ENCODE measurements around the gene NPTX2. TPM values are rescaled to one million over a fixed set of nuclear protein-coding genes. Genes with fewer than 3 reads are reported as not detected.
"Not testable (repeated sequence)": the region's sequence is repeated elsewhere in the genome, so short reads cannot be mapped to it uniquely, and the experiment has no call there.

The NPTX2 gene
- 32.0 and 116 TPM in 2 replicates for total RNA-seq

DNA sequence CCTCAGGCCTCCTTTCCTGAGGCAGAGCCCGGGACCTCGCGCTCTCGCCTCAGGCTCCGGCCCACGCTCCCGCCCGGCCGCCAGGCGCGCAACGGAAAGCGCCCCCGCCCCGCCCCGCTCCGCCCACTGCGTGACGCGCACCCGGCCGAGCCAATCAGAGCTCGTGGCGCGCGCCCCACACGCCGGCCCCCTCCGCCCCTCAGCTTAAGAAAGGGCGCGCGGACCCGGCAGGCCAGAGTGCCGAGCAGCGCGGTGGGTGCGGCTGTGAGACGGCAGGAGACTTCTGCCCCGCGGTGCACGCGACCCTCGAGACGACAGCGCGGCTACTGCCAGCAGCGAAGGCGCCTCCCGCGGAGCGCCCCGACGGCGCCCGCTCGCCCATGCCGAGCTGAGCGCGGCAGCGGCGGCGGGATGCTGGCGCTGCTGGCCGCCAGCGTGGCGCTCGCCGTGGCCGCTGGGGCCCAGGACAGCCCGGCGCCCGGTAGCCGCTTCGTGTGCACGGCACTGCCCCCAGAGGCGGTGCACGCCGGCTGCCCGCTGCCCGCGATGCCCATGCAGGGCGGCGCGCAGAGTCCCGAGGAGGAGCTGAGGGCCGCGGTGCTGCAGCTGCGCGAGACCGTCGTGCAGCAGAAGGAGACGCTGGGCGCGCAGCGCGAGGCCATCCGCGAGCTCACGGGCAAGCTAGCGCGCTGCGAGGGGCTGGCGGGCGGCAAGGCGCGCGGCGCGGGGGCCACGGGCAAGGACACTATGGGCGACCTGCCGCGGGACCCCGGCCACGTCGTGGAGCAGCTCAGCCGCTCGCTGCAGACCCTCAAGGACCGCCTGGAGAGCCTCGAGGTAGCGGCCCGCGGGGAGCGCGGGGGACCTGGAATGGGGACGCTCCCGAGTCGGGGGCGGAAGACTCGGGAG lies at the start of gene NPTX2:
NPTX2 (plus strand) TSS at position 235 of the 909 bp plus-strand sequence; CDS start at position 412, 177 bp downstream.
- DNase-seq (ENCODE audit: extremely low read depth, low read depth, low spot score): no peak

DNA sequence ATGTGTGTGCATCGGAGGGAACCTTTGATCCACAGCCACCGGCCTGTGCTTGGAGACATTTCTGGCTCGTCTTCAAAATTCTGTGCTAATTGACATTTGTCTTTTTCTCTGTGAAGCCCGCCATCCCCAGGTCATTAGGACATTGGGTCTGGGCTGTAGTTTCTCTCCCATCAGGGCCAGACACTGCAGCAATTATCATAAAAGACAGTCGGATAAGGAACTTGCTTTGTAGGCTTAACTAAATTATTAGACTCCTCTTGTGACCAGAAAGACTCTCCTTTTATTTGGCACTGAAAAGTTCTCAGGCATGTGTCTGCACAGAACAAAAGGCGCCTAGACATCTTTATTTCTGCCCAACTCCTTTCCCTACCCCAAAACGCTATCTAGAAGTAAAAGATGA lies 49.1 kb upstream of the NPTX2 start:
- no peak for DNase-seq (ENCODE audit: extremely low read depth, low read depth, low spot score)

- no peak for DNase-seq (ENCODE audit: extremely low read depth, low read depth, low spot score)
Measured at GRCh38 chr7:98568891-98569290, 48.2 kb upstream of the NPTX2 start.

GRCh38 chr7:98569691-98570337 lies 47.3 kb upstream of the NPTX2 start:
- DNase-seq (ENCODE audit: extremely low read depth, low read depth, low spot score): peak; percentile 25

DNA sequence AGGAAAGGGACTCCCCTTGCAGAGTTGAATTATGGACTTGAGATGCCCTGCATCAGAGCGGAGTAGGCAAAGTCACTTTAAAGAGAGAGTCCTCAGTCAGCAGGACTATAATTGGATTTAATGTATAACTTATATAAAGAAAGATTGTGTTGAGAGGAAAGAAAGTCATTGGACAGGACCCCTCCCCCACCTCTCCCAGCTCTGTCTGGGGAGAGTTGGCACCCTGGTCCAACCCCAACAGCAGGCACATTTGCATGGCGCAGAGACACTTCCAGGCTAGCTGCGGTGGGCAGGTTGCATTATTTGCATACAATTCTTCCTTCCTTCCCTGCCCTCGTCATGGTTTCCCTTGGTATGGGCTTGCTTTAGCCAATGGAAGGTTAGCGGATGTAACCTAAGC lies 46.1 kb upstream of the NPTX2 start:
- no peak for DNase-seq (ENCODE audit: extremely low read depth, low read depth, low spot score)

GRCh38 chr7:98571986-98572385 lies 45.1 kb upstream of the NPTX2 start:
- no peak for DNase-seq (ENCODE audit: extremely low read depth, low read depth, low spot score)

DNA sequence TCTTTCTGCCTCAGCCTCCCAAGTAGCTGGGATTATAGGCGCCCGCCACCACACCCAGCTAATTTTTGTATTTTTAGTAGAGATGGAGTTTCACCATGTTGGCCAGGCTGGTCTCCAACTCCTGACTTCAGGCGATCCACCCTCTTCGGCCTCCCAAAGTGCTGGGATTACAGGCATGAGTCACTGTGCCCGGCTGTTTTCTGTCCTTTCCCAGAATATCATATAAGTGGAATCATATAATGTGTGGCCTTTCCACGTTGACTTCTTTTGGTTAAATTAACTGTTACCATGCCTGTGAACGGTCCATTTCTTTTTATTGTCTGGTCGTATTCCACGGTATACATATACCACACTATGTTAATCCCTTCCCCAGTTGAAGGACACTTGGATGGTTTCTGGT lies 44.4 kb upstream of the NPTX2 start:
- DNase-seq (ENCODE audit: extremely low read depth, low read depth, low spot score): not testable (repeated sequence)

GRCh38 chr7:98573816-98574215 lies 43.3 kb upstream of the NPTX2 start:
- DNase-seq (ENCODE audit: extremely low read depth, low read depth, low spot score): no peak

DNA sequence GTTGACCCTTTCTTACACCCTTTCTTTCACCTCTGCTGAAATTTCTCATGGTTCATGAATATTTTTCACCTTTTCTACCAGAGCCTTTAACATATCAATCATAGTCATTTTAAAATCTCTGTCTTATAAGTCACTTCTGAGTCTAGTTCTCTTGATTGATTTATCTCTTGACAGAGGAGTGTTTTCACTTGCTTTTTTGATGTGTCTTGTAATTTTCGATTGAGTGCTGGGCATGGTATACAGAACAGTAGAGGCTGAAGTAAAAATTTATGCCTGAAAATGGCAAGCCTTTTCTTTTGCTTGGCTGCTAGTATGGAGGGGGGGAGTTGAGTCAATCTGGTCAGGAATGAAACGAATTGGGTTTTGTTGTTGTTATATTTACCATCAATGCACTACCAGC lies 41.2 kb upstream of the NPTX2 start:
- DNase-seq (ENCODE audit: extremely low read depth, low read depth, low spot score): no peak

GRCh38 chr7:98584830-98585229 lies 32.3 kb upstream of the NPTX2 start:
- DNase-seq (ENCODE audit: extremely low read depth, low read depth, low spot score): no peak

DNA sequence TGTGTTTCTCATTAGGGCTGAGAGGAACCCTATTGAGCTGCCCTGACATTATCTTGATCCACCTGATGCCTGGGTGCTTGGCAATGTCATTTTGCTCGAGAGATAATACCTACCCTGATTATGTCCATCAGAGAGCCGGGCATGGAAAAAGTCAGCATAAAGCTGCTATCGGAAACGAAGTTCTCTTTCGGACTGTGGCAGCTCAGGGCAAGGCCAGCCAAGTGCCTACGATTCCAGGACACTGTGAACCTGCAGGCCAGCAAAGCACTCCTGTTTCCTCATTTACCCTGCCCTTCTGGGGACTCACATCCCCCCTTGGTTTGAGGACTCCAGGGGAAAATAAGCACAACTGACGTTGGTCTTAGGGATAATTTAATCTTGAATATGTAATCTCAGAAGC lies 25.2 kb upstream of the NPTX2 start:
- DNase-seq (ENCODE audit: extremely low read depth, low read depth, low spot score): no peak

- no peak for DNase-seq (ENCODE audit: extremely low read depth, low read depth, low spot score)
Measured at GRCh38 chr7:98594348-98594747, 22.7 kb upstream of the NPTX2 start.

- DNase-seq (ENCODE audit: extremely low read depth, low read depth, low spot score): no peak
Measured at GRCh38 chr7:98594787-98595186, 22.3 kb upstream of the NPTX2 start.

DNA sequence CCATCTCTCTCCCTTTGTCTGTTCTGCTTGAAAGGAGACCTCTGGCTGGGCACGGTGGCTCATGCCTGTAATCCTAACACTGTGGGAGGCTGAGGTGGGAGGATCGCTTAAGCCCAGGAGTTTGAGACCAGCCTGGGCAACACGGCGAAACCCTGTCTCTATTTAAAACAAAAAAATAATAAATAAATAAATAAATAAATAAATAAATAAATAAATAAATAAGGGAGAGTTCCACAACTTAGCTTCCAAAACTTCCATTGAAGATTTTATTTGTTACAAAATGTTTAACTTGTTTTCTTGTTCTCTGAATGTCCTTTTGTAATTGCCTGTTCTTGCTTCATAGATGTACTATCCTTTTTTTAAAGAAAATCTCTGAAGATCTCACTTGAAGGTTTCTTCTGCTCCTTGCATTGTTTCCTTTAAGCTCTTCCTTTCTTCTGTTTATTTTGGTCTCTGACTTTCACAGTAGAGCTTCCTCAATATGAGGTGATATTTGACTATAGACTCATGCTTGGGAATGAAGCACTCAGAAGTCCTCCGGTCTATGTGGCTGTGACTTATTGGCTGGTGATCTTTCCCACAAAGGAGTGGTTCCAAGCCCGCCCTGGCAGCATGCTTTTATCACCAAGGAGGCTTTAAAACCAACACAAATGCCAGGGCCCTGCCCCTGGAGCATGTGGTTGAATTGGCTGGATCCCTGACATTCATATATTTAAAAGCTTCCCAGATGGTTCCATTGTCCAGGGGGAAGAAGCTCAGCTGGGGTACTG lies 18.1 kb upstream of the NPTX2 start:
- DNase-seq (ENCODE audit: extremely low read depth, low read depth, low spot score): no peak

DNA sequence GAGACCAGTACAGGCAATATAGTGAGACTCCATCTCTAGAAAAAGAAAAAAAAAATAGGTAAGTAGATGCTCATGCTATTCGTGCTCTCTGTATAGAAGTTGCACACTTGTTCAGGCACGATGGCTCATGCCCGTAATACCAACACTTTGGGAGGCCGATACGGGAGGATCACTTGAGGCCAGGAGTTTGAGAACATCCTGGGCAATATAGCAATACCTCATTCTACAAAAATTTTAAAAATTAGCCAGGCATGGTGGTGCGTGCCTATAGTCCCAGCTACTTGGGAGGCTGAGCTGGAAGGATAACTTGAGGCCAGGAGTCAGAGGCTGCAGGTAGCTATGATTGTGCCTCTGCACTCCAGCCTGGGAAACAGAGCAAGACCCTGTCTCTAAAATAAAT lies 17.2 kb upstream of the NPTX2 start:
- DNase-seq (ENCODE audit: extremely low read depth, low read depth, low spot score): no peak

- DNase-seq (ENCODE audit: extremely low read depth, low read depth, low spot score): no peak
Measured at GRCh38 chr7:98602755-98603398, 14.2 kb upstream of the NPTX2 start.

GRCh38 chr7:98603399-98603788 lies 13.7 kb upstream of the NPTX2 start:
- DNase-seq (ENCODE audit: extremely low read depth, low read depth, low spot score): no peak

GRCh38 chr7:98613601-98614425 lies 3.3 kb upstream of the NPTX2 start:
- DNase-seq (ENCODE audit: extremely low read depth, low read depth, low spot score): peak; percentile 5

- DNase-seq (ENCODE audit: extremely low read depth, low read depth, low spot score): no peak
Measured at GRCh38 chr7:98616381-98617050, 569 bp upstream of the NPTX2 start.

Measured in glomerular endothelial cell (primary cell).